SK-N-SH treated with all-trans-retinoic acid at 6 μM for 48 hours (cell line): Measurements from ENCODE around the gene CCDC102A.

ENCODE experiments used
- ATAC-seq: fragments of 200-7000 bp; cut with Tn5 transposase; 3 replicates; pipeline ENCODE4 v1.9.1; 2020; ENCODE audit warnings: mild to moderate bottlenecking, moderate library complexity
- ARNTL ChIP-seq: fragments of 450-650 bp; formaldehyde crosslinking; IDR thresholded peaks from 2 replicates; pipeline ENCODE4 v1.5.0; 2020; ENCODE audit warnings: low read depth, mild to moderate bottlenecking, moderate library complexity, borderline replicate concordance
- BACH2 ChIP-seq: fragments of 250-450 bp; sonication (Bioruptor Pico); IDR thresholded peaks from 2 replicates; pipeline ENCODE4 v1.9.0; 2021; ENCODE audit warnings: mild to moderate bottlenecking, borderline replicate concordance
- CSDC2 ChIP-seq: fragments of 250-450 bp; sonication (Bioruptor Pico); IDR thresholded peaks from 2 replicates; pipeline ENCODE4 v1.5.0; 2020; ENCODE audit warnings: mild to moderate bottlenecking, moderate library complexity
- ESRRG ChIP-seq: fragments of 250-450 bp; sonication (Bioruptor Pico); IDR thresholded peaks from 2 replicates; pipeline ENCODE4 v1.6.1; 2021; ENCODE audit warnings: mild to moderate bottlenecking
- GLIS3 ChIP-seq: fragments of 250-450 bp; sonication (Bioruptor Pico); IDR thresholded peaks from 2 replicates; pipeline ENCODE4 v1.5.0; 2020; ENCODE audit warnings: mild to moderate bottlenecking, moderate library complexity
- OSR1 ChIP-seq: fragments of 250-450 bp; sonication (Bioruptor Pico); IDR thresholded peaks from 2 replicates; pipeline ENCODE4 v1.8.0; 2022; ENCODE audit warnings: moderate library complexity, mild to moderate bottlenecking, inconsistent platforms
- PPARA ChIP-seq: fragments of 250-450 bp; sonication (Bioruptor Pico); IDR thresholded peaks from 2 replicates; pipeline ENCODE4 v1.5.0; 2020; ENCODE audit warnings: mild to moderate bottlenecking, borderline replicate concordance
- RARB ChIP-seq: fragments of 250-450 bp; sonication (Bioruptor Pico); IDR thresholded peaks from 2 replicates; pipeline ENCODE4 v1.8.0; 2021; ENCODE audit warnings: mild to moderate bottlenecking, moderate library complexity
- SNAI2 ChIP-seq: fragments of 250-450 bp; sonication (Bioruptor Pico); IDR thresholded peaks from 2 replicates; pipeline ENCODE4 v1.5.0; 2020; ENCODE audit warnings: mild to moderate bottlenecking, moderate library complexity
- TCF4 ChIP-seq: fragments of 250-450 bp; sonication (Bioruptor Pico); IDR thresholded peaks from 2 replicates; pipeline ENCODE4 v1.8.0; 2021; ENCODE audit warnings: mild to moderate bottlenecking, moderate library complexity, borderline replicate concordance
- ZC3H10 ChIP-seq: fragments of 250-450 bp; sonication (Bioruptor Pico); IDR thresholded peaks from 2 replicates; pipeline ENCODE4 v1.5.1; 2021; ENCODE audit warnings: mild to moderate bottlenecking, moderate library complexity
- ZFP3 ChIP-seq: fragments of 250-450 bp; sonication (Bioruptor Pico); IDR thresholded peaks from 2 replicates; pipeline ENCODE4 v1.5.0; 2020; ENCODE audit warnings: mild to moderate bottlenecking, moderate library complexity
- ZFP30 ChIP-seq: fragments of 450-650 bp; formaldehyde crosslinking; IDR thresholded peaks from 2 replicates; pipeline ENCODE4 v1.5.0; 2022; ENCODE audit warnings: mild to moderate bottlenecking, moderate library complexity
- ZNF70 ChIP-seq: fragments of 450-650 bp; formaldehyde crosslinking; IDR thresholded peaks from 2 replicates; pipeline ENCODE4 v1.5.0; 2020; ENCODE audit warnings: mild to moderate bottlenecking, moderate library complexity
- TF ChIP-seq, protein P1 (sequence below): fragments of 250-450 bp; sonication (Bioruptor Pico); IDR thresholded peaks from 2 replicates; pipeline ENCODE4 v1.5.0; 2020; ENCODE audit warnings: mild to moderate bottlenecking, moderate library complexity
- TF ChIP-seq, protein P2 (sequence below): fragments of 250-450 bp; sonication (Bioruptor Pico); IDR thresholded peaks from 2 replicates; pipeline ENCODE4 v1.5.1; 2020; ENCODE audit warnings: low read depth, mild to moderate bottlenecking, moderate library complexity
- TF ChIP-seq, protein P3 (sequence below): fragments of 250-450 bp; sonication (Bioruptor Pico); IDR thresholded peaks from 2 replicates; pipeline ENCODE4 v1.8.0; 2020; ENCODE audit warnings: mild to moderate bottlenecking, moderate library complexity, borderline replicate concordance
- TF ChIP-seq, protein P4 (sequence below): fragments of 250-450 bp; sonication (Bioruptor Pico); IDR thresholded peaks from 2 replicates; pipeline ENCODE4 v1.5.1; 2021; ENCODE audit warnings: mild to moderate bottlenecking, moderate library complexity
- TF ChIP-seq, protein P5 (sequence below): fragments of 250-450 bp; sonication (Bioruptor Pico); IDR thresholded peaks from 2 replicates; pipeline ENCODE4 v1.8.0; 2021; ENCODE audit warnings: low read depth, mild to moderate bottlenecking, moderate library complexity, borderline replicate concordance

CCDC102A gene

DNA sequence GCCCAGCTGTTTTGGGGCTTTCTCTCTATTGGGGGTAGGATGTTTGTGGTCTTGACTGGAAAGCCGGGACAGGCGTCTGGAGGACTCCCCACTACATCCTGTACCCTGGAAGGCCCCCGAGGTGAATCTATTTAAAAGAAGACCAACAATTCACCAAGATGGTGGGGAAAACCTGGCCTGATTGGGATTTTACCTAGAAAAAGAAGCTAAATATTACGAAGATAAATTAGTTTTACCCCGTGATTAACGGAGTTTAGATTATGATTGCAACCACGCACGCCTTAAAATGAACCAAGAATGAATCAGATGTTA lies 779 bp upstream of the CCDC102A start:
- no peak for TF ChIP-seq ZFP30 (CRISPR knock-in tag)
- TF ChIP-seq, protein P1, sequence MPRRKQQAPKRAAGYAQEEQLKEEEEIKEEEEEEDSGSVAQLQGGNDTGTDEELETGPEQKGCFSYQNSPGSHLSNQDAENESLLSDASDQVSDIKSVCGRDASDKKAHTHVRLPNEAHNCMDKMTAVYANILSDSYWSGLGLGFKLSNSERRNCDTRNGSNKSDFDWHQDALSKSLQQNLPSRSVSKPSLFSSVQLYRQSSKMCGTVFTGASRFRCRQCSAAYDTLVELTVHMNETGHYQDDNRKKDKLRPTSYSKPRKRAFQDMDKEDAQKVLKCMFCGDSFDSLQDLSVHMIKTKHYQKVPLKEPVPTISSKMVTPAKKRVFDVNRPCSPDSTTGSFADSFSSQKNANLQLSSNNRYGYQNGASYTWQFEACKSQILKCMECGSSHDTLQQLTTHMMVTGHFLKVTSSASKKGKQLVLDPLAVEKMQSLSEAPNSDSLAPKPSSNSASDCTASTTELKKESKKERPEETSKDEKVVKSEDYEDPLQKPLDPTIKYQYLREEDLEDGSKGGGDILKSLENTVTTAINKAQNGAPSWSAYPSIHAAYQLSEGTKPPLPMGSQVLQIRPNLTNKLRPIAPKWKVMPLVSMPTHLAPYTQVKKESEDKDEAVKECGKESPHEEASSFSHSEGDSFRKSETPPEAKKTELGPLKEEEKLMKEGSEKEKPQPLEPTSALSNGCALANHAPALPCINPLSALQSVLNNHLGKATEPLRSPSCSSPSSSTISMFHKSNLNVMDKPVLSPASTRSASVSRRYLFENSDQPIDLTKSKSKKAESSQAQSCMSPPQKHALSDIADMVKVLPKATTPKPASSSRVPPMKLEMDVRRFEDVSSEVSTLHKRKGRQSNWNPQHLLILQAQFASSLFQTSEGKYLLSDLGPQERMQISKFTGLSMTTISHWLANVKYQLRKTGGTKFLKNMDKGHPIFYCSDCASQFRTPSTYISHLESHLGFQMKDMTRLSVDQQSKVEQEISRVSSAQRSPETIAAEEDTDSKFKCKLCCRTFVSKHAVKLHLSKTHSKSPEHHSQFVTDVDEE (CRISPR knock-in tag) = no peak
- TF ChIP-seq ARNTL (CRISPR knock-in tag) = no peak
- no peak for TF ChIP-seq PPARA (CRISPR knock-in tag)
- no peak for TF ChIP-seq RARB (CRISPR knock-in tag)
- no peak for TF ChIP-seq ZC3H10
- no peak for TF ChIP-seq ZNF70 (CRISPR knock-in tag)
- no peak for TF ChIP-seq ESRRG
- TF ChIP-seq SNAI2 (CRISPR knock-in tag) = no peak
- TF ChIP-seq OSR1 (CRISPR knock-in tag) = no peak
- no peak for TF ChIP-seq ZFP3 (CRISPR knock-in tag)
- TF ChIP-seq, protein P2, sequence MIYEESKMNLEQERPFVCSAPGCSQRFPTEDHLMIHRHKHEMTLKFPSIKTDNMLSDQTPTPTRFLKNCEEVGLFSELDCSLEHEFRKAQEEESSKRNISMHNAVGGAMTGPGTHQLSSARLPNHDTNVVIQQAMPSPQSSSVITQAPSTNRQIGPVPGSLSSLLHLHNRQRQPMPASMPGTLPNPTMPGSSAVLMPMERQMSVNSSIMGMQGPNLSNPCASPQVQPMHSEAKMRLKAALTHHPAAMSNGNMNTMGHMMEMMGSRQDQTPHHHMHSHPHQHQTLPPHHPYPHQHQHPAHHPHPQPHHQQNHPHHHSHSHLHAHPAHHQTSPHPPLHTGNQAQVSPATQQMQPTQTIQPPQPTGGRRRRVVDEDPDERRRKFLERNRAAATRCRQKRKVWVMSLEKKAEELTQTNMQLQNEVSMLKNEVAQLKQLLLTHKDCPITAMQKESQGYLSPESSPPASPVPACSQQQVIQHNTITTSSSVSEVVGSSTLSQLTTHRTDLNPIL (CRISPR knock-in tag) = no peak
- TF ChIP-seq, protein P3, sequence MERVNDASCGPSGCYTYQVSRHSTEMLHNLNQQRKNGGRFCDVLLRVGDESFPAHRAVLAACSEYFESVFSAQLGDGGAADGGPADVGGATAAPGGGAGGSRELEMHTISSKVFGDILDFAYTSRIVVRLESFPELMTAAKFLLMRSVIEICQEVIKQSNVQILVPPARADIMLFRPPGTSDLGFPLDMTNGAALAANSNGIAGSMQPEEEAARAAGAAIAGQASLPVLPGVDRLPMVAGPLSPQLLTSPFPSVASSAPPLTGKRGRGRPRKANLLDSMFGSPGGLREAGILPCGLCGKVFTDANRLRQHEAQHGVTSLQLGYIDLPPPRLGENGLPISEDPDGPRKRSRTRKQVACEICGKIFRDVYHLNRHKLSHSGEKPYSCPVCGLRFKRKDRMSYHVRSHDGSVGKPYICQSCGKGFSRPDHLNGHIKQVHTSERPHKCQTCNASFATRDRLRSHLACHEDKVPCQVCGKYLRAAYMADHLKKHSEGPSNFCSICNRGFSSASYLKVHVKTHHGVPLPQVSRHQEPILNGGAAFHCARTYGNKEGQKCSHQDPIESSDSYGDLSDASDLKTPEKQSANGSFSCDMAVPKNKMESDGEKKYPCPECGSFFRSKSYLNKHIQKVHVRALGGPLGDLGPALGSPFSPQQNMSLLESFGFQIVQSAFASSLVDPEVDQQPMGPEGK = no peak
- TF ChIP-seq, protein P4, sequence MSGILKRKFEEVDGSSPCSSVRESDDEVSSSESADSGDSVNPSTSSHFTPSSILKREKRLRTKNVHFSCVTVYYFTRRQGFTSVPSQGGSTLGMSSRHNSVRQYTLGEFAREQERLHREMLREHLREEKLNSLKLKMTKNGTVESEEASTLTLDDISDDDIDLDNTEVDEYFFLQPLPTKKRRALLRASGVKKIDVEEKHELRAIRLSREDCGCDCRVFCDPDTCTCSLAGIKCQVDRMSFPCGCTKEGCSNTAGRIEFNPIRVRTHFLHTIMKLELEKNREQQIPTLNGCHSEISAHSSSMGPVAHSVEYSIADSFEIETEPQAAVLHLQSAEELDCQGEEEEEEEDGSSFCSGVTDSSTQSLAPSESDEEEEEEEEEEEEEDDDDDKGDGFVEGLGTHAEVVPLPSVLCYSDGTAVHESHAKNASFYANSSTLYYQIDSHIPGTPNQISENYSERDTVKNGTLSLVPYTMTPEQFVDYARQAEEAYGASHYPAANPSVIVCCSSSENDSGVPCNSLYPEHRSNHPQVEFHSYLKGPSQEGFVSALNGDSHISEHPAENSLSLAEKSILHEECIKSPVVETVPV (CRISPR knock-in tag) = no peak
- no peak for TF ChIP-seq GLIS3 (CRISPR knock-in tag)
- ATAC-seq = no peak

DNA sequence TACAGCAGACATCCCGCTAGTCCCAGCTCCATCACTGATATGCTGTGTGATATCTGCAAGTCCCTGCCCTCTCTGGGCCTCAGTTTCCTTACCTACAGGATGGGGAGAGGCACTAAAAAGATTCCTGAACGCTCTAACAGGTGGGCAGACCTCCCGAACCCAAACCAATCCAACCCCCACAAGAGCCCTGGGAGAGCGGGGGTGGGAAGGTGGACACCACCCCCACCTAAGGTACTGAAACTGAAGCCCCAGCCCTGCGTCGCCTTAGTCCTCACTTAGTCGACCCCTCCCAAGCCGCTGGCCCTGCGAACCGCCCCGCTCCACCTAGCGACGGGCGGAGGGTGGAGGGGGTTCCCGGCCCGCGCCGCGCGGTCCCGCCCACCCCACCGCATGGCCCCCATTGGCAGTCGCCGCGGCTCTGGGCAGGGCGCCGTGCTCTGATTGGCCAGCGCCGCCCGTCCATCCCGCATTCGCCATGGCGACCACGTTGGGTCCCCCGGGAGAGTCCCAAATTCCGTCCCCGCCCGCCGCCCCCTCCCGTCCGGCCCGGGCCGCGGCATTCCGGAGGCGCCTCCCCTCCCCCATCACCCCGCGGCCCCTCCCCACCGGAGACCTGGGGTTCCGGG lies 578 bp downstream of the CCDC102A start:
- no peak for TF ChIP-seq ZFP30 (CRISPR knock-in tag)
- no peak for TF ChIP-seq RARB (CRISPR knock-in tag)
- no peak for TF ChIP-seq PPARA (CRISPR knock-in tag)
- TF ChIP-seq CSDC2 (CRISPR knock-in tag) = no peak
- no peak for TF ChIP-seq ZFP3 (CRISPR knock-in tag)
- TF ChIP-seq, protein P5, sequence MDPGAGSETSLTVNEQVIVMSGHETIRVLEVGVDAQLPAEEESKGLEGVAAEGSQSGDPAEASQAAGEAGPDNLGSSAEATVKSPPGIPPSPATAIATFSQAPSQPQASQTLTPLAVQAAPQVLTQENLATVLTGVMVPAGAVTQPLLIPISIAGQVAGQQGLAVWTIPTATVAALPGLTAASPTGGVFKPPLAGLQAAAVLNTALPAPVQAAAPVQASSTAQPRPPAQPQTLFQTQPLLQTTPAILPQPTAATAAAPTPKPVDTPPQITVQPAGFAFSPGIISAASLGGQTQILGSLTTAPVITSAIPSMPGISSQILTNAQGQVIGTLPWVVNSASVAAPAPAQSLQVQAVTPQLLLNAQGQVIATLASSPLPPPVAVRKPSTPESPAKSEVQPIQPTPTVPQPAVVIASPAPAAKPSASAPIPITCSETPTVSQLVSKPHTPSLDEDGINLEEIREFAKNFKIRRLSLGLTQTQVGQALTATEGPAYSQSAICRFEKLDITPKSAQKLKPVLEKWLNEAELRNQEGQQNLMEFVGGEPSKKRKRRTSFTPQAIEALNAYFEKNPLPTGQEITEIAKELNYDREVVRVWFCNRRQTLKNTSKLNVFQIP (CRISPR knock-in tag) = no peak
- TF ChIP-seq SNAI2 (CRISPR knock-in tag) = no peak
- no peak for TF ChIP-seq TCF4
- TF ChIP-seq, protein P4 (CRISPR knock-in tag) = no peak
- no peak for TF ChIP-seq BACH2 (CRISPR knock-in tag)
- TF ChIP-seq, protein P2 (CRISPR knock-in tag) = no peak
- TF ChIP-seq, protein P3 = no peak
- TF ChIP-seq ARNTL (CRISPR knock-in tag) = no peak
- no peak for TF ChIP-seq ESRRG
- no peak for TF ChIP-seq GLIS3 (CRISPR knock-in tag)
- ATAC-seq = peak; percentile 97
